ENCODE data around the gene NUDC. TPM values are rescaled to one million over a fixed set of nuclear protein-coding genes. Genes with fewer than 3 reads are reported as not detected.
A peak's percentile ranks its signal among the peaks of the same experiment; 100 is the strongest.

Gene NUDC
- total and polyA plus RNA-seq, 9 of the 15 experiments (the other 6 are each of a cell fraction or from before 2014, with no cell fraction given), result 9.8 to 234 (median 149) TPM

DNA sequence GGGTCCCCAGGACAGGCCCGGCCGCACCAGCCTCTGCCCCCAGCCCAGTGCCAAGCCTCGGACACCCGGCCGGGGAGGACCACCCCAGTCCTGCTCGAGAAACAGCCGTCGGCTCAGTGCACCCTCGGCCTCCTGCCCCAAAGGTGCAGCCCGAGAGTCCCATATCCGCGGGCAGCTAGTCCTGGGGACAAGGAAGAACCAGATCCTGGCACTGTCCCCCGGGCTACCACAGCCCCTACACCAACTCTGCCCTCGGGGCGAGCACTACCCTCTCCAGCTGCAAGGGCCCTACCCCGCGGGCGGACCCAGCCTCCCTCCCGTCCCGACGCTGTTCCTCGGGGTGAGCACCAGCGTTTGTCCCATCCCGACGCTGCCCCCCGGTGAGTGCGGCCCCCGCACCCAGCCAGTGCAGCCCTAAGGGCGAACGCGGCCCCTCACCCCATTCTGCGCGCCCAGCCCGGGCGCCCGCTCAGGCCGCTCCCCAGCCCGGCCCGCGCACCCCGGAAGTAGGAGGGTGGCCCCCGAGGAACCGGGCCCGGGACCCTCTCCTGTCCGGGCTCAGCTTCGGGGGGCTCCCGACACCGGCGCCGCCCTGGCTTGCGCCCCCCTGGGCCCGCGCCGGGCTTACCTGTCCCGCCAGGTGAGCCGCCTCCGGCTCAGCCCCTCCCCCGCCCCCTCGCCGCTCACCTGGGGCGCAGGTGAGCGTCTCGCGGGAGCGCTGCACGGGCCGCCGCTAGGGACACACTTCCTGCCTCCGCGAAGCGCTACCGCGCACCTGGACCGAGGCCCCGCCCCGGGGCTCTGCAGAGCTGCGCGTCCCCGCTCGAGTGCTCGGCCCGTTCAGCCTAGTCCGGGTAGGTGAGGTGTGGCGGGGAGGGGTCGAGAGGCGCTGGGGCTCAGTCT is 38.4 kb downstream of the NUDC start, which contains the start of gene KDF1 (continued):
- TF ChIP-seq POLR2G (IDR thresholded peaks at IDR 0.05; ENCODE audit: low read depth, low read length), result peak; percentile 68
- TF ChIP-seq ADNP (tag; IDR thresholded peaks at IDR 0.05), result no peak
- TF ChIP-seq CC2D1A (IDR thresholded peaks at IDR 0.05), result no peak
- TF ChIP-seq LEF1 (IDR thresholded peaks at IDR 0.05), result no peak
- TF ChIP-seq ELF1 (tag; IDR thresholded peaks at IDR 0.05), result peak; percentile 75
- TF ChIP-seq ZNF121 (CRISPR knock-in tag; conservative IDR thresholded peaks at IDR 0.05), result no peak
- no peak for TF ChIP-seq POLR2AphosphoS5 (IDR thresholded peaks at IDR 0.05; ENCODE audit: control insufficient read depth, insufficient read depth, low read depth, low read length)
- TF ChIP-seq NR2F6 (CRISPR knock-in tag; IDR thresholded peaks at IDR 0.05), result no peak
- TF ChIP-seq ZNF12 (CRISPR knock-in tag; IDR thresholded peaks at IDR 0.05), result 0 out of 2 replicates have a peak, but pooled peaks have one; percentile 5
- TF ChIP-seq, protein P1, sequence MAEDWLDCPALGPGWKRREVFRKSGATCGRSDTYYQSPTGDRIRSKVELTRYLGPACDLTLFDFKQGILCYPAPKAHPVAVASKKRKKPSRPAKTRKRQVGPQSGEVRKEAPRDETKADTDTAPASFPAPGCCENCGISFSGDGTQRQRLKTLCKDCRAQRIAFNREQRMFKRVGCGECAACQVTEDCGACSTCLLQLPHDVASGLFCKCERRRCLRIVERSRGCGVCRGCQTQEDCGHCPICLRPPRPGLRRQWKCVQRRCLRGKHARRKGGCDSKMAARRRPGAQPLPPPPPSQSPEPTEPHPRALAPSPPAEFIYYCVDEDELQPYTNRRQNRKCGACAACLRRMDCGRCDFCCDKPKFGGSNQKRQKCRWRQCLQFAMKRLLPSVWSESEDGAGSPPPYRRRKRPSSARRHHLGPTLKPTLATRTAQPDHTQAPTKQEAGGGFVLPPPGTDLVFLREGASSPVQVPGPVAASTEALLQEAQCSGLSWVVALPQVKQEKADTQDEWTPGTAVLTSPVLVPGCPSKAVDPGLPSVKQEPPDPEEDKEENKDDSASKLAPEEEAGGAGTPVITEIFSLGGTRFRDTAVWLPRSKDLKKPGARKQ (CRISPR knock-in tag; IDR thresholded peaks at IDR 0.05), result no peak
- TF ChIP-seq, protein P2, sequence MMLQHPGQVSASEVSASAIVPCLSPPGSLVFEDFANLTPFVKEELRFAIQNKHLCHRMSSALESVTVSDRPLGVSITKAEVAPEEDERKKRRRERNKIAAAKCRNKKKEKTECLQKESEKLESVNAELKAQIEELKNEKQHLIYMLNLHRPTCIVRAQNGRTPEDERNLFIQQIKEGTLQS (IDR thresholded peaks at IDR 0.05), result no peak
- TF ChIP-seq, protein P2 (CRISPR knock-in tag; conservative IDR thresholded peaks at IDR 0.05), result no peak
- TF ChIP-seq BHLHE40 (IDR thresholded peaks at IDR 0.05; ENCODE audit: low read length), result peak; percentile 56
- TF ChIP-seq, protein P3, sequence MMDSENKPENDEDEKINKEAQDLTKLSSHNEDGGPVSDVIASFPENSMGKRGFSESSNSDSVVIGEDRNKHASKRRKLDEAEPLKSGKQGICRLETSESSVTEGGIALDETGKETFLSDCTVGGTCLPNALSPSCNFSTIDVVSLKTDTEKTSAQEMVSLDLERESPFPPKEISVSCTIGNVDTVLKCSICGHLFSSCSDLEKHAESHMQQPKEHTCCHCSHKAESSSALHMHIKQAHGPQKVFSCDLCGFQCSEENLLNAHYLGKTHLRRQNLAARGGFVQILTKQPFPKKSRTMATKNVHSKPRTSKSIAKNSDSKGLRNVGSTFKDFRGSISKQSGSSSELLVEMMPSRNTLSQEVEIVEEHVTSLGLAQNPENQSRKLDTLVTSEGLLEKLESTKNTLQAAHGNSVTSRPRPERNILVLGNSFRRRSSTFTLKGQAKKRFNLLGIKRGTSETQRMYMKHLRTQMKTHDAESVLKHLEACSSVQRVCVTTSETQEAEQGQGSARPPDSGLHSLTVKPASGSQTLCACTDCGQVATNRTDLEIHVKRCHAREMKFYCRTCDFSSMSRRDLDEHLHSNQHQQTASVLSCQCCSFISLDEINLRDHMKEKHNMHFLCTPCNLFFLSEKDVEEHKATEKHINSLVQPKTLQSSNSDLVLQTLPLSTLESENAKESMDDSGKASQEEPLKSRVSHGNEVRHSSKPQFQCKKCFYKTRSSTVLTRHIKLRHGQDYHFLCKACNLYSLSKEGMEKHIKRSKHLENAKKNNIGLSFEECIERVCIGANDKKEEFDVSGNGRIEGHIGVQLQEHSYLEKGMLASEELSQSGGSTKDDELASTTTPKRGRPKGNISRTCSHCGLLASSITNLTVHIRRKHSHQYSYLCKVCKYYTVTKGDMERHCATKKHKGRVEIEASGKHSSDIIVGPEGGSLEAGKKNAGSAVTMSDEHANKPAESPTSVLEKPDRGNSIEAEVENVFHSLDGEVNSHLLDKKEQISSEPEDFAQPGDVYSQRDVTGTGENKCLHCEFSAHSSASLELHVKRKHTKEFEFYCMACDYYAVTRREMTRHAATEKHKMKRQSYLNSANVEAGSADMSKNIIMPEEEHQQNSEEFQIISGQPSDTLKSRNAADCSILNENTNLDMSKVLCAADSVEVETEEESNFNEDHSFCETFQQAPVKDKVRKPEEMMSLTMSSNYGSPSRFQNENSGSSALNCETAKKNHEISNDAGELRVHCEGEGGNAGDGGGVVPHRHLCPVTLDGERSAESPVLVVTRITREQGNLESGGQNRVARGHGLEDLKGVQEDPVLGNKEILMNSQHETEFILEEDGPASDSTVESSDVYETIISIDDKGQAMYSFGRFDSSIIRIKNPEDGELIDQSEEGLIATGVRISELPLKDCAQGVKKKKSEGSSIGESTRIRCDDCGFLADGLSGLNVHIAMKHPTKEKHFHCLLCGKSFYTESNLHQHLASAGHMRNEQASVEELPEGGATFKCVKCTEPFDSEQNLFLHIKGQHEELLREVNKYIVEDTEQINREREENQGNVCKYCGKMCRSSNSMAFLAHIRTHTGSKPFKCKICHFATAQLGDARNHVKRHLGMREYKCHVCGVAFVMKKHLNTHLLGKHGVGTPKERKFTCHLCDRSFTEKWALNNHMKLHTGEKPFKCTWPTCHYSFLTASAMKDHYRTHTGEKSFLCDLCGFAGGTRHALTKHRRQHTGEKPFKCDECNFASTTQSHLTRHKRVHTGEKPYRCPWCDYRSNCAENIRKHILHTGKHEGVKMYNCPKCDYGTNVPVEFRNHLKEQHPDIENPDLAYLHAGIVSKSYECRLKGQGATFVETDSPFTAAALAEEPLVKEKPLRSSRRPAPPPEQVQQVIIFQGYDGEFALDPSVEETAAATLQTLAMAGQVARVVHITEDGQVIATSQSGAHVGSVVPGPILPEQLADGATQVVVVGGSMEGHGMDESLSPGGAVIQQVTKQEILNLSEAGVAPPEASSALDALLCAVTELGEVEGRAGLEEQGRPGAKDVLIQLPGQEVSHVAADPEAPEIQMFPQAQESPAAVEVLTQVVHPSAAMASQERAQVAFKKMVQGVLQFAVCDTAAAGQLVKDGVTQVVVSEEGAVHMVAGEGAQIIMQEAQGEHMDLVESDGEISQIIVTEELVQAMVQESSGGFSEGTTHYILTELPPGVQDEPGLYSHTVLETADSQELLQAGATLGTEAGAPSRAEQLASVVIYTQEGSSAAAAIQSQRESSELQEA (IDR thresholded peaks at IDR 0.05; ENCODE audit: low read depth), result peak; percentile 91
- TF ChIP-seq TEAD1 (CRISPR knock-in tag; IDR thresholded peaks at IDR 0.05), result peak in 1 of 2 experiments; percentile 21; a peak in 1 of 4 replicates
- TF ChIP-seq, protein P4, sequence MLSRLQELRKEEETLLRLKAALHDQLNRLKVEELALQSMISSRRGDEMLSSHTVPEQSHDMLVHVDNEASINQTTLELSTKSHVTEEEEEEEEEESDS (CRISPR knock-in tag; IDR thresholded peaks at IDR 0.05), result no peak
